Measurements from ENCODE around the gene LAMTOR2. TPM values are rescaled to one million over a fixed set of nuclear protein-coding genes. Genes with fewer than 3 reads are reported as not detected.

Gene LAMTOR2
- total RNA-seq, 1 experiment from 2014 or later, result 49.4 TPM

DNA sequence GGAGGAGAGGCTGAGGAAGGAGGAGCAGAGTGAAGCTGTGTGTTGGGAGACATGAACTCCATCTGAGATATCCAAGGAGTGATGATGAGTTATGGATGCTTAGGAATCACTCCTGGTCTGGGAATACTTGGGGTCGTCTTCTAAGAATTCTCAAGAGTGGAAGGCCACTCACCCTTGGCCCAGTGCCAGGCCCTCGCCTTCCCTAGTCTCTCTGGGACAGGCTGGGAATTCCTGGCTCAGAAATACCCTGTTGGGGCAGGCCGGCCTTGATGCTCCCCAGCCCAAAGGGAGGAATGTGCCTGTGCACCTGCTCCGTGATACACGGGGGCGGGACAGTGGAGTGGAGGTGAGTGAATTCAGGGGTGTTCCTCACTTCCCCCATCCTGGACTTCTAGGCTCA is 47.3 kb downstream of the LAMTOR2 start:
- Mint-ChIP-seq H3K36me3 (ENCODE audit: insufficient read depth, unreplicated experiment) (peaks cover 27% of the 10 kb centered on the region), H3K27ac (ENCODE audit: unreplicated experiment) (no peak overlapping the region), H3K4me1 (ENCODE audit: low read depth, unreplicated experiment) (peaks cover 59% of the 10 kb centered on the region), H3K4me3 (ENCODE audit: unreplicated experiment) (no peak overlapping the region), H3K9me3 (ENCODE audit: unreplicated experiment) (no peaks in the 10 kb centered on the region), H3K27me3 (ENCODE audit: insufficient read depth, unreplicated experiment) (no peaks in the 10 kb centered on the region)
- no peaks in the 10 kb centered on the region for H3K27me3 ChIP-seq (replicated peaks; ENCODE audit: control insufficient read depth, insufficient read depth, low read length)
- H3K36me3 ChIP-seq (ENCODE audit: control insufficient read depth, insufficient read depth, low read length), result no peaks in the 10 kb centered on the region
- peaks cover 42% of the 10 kb centered on the region for H3K4me1 ChIP-seq
- DNase-seq, result no peak
- ChIA-PET POLR2A (no interaction called here), CTCF (interaction anchor here (1.1 to 10.1 kb wide), 2 partner anchors 28 to 131 kb away, joined by 3 to 115 read pairs; no protein-coding TSS in a partner anchor)
- no peak overlapping the region for H3K4me3 ChIP-seq (ENCODE audit: low read depth, low read length)
- no TSS peak for BruUV-seq (replicated peaks)
- no peaks in the 10 kb centered on the region for H3K9me3 ChIP-seq
- intact Hi-C loops (cut with micrococcal nuclease; ENCODE audit: unreplicated experiment), result no loop called here
- TF ChIP-seq, protein P1, sequence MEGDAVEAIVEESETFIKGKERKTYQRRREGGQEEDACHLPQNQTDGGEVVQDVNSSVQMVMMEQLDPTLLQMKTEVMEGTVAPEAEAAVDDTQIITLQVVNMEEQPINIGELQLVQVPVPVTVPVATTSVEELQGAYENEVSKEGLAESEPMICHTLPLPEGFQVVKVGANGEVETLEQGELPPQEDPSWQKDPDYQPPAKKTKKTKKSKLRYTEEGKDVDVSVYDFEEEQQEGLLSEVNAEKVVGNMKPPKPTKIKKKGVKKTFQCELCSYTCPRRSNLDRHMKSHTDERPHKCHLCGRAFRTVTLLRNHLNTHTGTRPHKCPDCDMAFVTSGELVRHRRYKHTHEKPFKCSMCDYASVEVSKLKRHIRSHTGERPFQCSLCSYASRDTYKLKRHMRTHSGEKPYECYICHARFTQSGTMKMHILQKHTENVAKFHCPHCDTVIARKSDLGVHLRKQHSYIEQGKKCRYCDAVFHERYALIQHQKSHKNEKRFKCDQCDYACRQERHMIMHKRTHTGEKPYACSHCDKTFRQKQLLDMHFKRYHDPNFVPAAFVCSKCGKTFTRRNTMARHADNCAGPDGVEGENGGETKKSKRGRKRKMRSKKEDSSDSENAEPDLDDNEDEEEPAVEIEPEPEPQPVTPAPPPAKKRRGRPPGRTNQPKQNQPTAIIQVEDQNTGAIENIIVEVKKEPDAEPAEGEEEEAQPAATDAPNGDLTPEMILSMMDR (IDR thresholded peaks at IDR 0.05; ENCODE audit: insufficient read depth in 1 of 2, low read depth in 1 of 2, low read length in 1 of 2, severe bottlenecking in 1 of 2, unreplicated experiment in 1 of 2), result no peak

DNA sequence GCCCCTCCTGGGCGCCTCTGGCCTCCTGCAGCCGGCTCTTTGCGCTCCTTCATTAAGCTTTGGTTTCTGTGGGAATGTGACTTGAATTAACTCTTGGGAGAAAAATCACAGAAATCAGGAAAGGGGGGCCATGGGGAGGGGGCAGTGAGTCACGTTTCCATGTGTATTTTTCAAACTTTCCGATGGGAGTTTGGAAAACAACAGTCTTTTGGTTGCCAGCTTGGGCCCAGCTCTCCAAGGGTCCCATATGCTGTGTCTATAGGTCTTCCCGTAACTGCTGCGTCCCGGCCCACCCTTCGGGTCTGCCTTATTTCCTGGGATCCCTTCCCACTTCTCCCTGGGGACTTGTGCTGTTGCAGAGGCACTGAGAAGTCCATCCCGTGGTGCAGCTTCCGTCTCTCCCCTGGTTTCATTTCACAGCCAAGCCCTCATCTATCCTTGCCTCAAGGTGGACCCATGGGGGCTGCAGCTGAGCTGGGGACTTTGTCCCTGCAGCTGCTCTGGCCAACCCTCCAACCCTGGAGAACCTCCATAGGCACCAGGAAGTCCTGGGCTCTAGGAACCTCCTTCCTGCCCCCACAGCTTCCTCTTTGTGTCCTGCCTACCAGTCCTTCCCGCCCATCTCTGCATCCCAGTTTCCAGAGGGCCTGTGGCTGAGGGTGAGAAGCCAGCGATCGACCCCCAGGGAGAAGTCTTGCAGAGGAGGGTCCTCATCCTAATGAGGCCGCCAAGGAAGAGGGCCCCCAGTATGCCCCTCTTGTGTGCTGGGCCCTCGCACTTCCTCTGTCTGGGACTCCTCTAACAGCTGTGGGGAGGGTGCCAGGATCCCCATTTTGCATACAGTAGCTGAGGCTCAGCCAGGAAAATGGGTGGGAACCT is 48.3 kb downstream of the LAMTOR2 start:
- Histone ChIP-seq H3K36me3 (ENCODE audit: control insufficient read depth, insufficient read depth, low read length) (no peaks in the 10 kb centered on the region), H3K4me3 (ENCODE audit: low read depth, low read length) (no peak overlapping the region)
- H3K27ac Mint-ChIP-seq (ENCODE audit: unreplicated experiment), result peak overlapping the region; percentile 86

DNA sequence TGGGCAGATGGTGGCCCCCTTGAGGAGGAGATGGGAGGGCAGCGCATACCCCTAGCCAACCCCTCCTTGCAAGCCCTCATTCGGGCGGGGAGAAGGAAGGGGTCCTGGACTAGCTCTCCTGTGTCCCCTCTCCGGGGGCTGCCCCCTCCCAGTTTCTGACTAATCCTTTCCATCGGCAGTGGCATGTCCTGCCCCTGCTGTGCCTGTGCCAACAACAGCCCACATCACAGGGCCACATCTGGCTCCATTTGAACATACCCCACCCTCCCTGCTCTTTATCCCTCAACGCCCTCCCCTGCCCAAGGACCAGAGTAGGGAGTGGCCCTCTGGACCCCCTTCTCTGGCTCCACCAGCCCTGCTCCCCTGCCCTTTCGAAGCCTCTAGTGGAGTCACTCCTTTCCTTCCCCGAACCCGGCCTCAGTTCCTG is 49.0 kb downstream of the LAMTOR2 start:
- Mint-ChIP-seq H3K27ac (ENCODE audit: unreplicated experiment) (peak overlapping the region; percentile 86), H3K4me3 (ENCODE audit: unreplicated experiment) (no peak overlapping the region), H3K4me1 (ENCODE audit: low read depth, unreplicated experiment) (peaks cover 57% of the 10 kb centered on the region), H3K27me3 (ENCODE audit: insufficient read depth, unreplicated experiment) (no peaks in the 10 kb centered on the region), H3K36me3 (ENCODE audit: insufficient read depth, unreplicated experiment) (peaks cover 26% of the 10 kb centered on the region), H3K9me3 (ENCODE audit: unreplicated experiment) (no peaks in the 10 kb centered on the region)
- H3K9me3 ChIP-seq, result no peaks in the 10 kb centered on the region
- CTCF ChIA-PET, result interaction anchor here (1.0 to 1.7 kb wide), 2 partner anchors 10 to 26 kb away, joined by 3 to 7 read pairs; no protein-coding TSS in a partner anchor
- H3K4me1 ChIP-seq, result peaks cover 42% of the 10 kb centered on the region
- H3K4me3 ChIP-seq (ENCODE audit: low read depth, low read length), result no peak overlapping the region
- no TSS peak for BruUV-seq (replicated peaks)
- DNase-seq, result no peak
- POLR2A ChIA-PET, result no interaction called here
- H3K27me3 ChIP-seq (replicated peaks; ENCODE audit: control insufficient read depth, insufficient read depth, low read length), result no peaks in the 10 kb centered on the region
- TF ChIP-seq, protein P1 (IDR thresholded peaks at IDR 0.05; ENCODE audit: insufficient read depth in 1 of 2, low read depth in 1 of 2, low read length in 1 of 2, severe bottlenecking in 1 of 2, unreplicated experiment in 1 of 2), result no peak
- intact Hi-C loops (cut with micrococcal nuclease; ENCODE audit: unreplicated experiment), result no loop called here
- no peaks in the 10 kb centered on the region for H3K36me3 ChIP-seq (ENCODE audit: control insufficient read depth, insufficient read depth, low read length)

More for the DNA sequence above, 48.3 kb downstream of the LAMTOR2 start:
- no TSS peak for BruUV-seq (replicated peaks)
- no peak for DNase-seq
- TF ChIP-seq, protein P1 (IDR thresholded peaks at IDR 0.05; ENCODE audit: insufficient read depth in 1 of 2, low read depth in 1 of 2, low read length in 1 of 2, severe bottlenecking in 1 of 2, unreplicated experiment in 1 of 2), result no peak
- peaks cover 26% of the 10 kb centered on the region for H3K36me3 Mint-ChIP-seq (ENCODE audit: insufficient read depth, unreplicated experiment)
- CTCF ChIA-PET, result no interaction called here
- H3K4me3 Mint-ChIP-seq (ENCODE audit: unreplicated experiment), result no peak overlapping the region
- Histone ChIP-seq H3K27me3 (replicated peaks; ENCODE audit: control insufficient read depth, insufficient read depth, low read length) (no peaks in the 10 kb centered on the region), H3K4me1 (peaks cover 42% of the 10 kb centered on the region), H3K9me3 (no peaks in the 10 kb centered on the region)
- no peaks in the 10 kb centered on the region for H3K9me3 Mint-ChIP-seq (ENCODE audit: unreplicated experiment)
- POLR2A ChIA-PET, result no interaction called here
- no peaks in the 10 kb centered on the region for H3K27me3 Mint-ChIP-seq (ENCODE audit: insufficient read depth, unreplicated experiment)
- H3K4me1 Mint-ChIP-seq (ENCODE audit: low read depth, unreplicated experiment), result peaks cover 57% of the 10 kb centered on the region
- intact Hi-C loops (cut with micrococcal nuclease; ENCODE audit: unreplicated experiment), result no loop called here

All from Caco-2 (cell line).